H9 (cell line): Measurements from ENCODE around the gene GCK. TPM values are rescaled to one million over a fixed set of nuclear protein-coding genes. Genes with fewer than 3 reads are reported as not detected.

Experiments
- DNase-seq: peaks from one replicate; pipeline ENCODE4 v3.0.0-alpha.2; 2017
- H2AFZ ChIP-seq: one replicate; pipeline ENCODE4 v1.6.1; 2013; ENCODE audit warnings: mild to moderate bottlenecking, low read length, control low read depth, moderate library complexity
- H2AK5ac ChIP-seq: 2 replicates; pipeline ENCODE4 v1.6.1; 2013; ENCODE audit warnings: low read length, control low read depth, mixed read lengths; ENCODE audit not compliant: insufficient read length
- H2BK120ac ChIP-seq: one replicate; pipeline ENCODE4 v1.6.1; 2013; ENCODE audit warnings: low read depth, mild to moderate bottlenecking, low read length, control low read depth, inconsistent platforms; ENCODE audit not compliant: poor library complexity, severe bottlenecking
- H2BK12ac ChIP-seq: 2 replicates; pipeline ENCODE4 v1.6.1; 2013; ENCODE audit warnings: low read length, control low read depth, mixed read lengths, low read depth; ENCODE audit not compliant: insufficient read length
- H2BK15ac ChIP-seq: 2 replicates; pipeline ENCODE4 v1.6.1; 2013; ENCODE audit warnings: low read depth, low read length, control low read depth
- H2BK20ac ChIP-seq: one replicate; pipeline ENCODE4 v1.6.1; 2013; ENCODE audit warnings: low read depth, mild to moderate bottlenecking, low read length, control low read depth, inconsistent platforms; ENCODE audit not compliant: poor library complexity, severe bottlenecking
- H2BK5ac ChIP-seq: 2 replicates; pipeline ENCODE4 v1.6.1; 2013; ENCODE audit warnings: low read length, control low read depth, mixed read lengths; ENCODE audit not compliant: insufficient read length
- H3K14ac ChIP-seq: 2 replicates; pipeline ENCODE4 v1.6.1; 2013; ENCODE audit warnings: low read length, control low read depth; ENCODE audit not compliant: insufficient read depth
- H3K18ac ChIP-seq: 2 replicates; pipeline ENCODE4 v1.6.1; 2013; ENCODE audit warnings: low read depth, mild to moderate bottlenecking, mixed read lengths, low read length, control low read depth; ENCODE audit not compliant: insufficient read length
- H3K23ac ChIP-seq: 2 replicates; pipeline ENCODE4 v1.6.1; 2013; ENCODE audit warnings: low read length, control low read depth, mixed read lengths, low read depth; ENCODE audit not compliant: insufficient read length
- H3K23me2 ChIP-seq: 2 replicates; pipeline ENCODE4 v1.6.1; 2013; ENCODE audit warnings: low read depth, mild to moderate bottlenecking, mixed read lengths, low read length, control low read depth; ENCODE audit not compliant: insufficient read length, poor library complexity, severe bottlenecking
- H3K27ac ChIP-seq: 2 replicates; pipeline ENCODE4 v1.5.1; 2013; ENCODE audit warnings: low read length, control low read depth, mixed read lengths, low read depth; ENCODE audit not compliant: insufficient read length
- H3K27me3 ChIP-seq: 2 replicates; pipeline ENCODE4 v1.6.1; 2013; ENCODE audit warnings: low read length, control low read depth, inconsistent platforms; ENCODE audit not compliant: insufficient read depth
- H3K4ac ChIP-seq: 2 replicates; pipeline ENCODE4 v1.6.1; 2013; ENCODE audit warnings: low read depth, mild to moderate bottlenecking, control low read depth, inconsistent platforms, low read length, moderate library complexity
- H3K4me1 ChIP-seq: 2 replicates; pipeline ENCODE4 v1.6.1; 2013; ENCODE audit warnings: low read length, control low read depth, inconsistent platforms; ENCODE audit not compliant: insufficient read depth
- H3K4me2 ChIP-seq: 2 replicates; pipeline ENCODE4 v1.6.1; 2013; ENCODE audit warnings: low read length, control low read depth, mixed read lengths; ENCODE audit not compliant: insufficient read length, insufficient read depth
- H3K56ac ChIP-seq: 2 replicates; pipeline ENCODE4 v1.6.1; 2013; ENCODE audit warnings: low read depth, mild to moderate bottlenecking, mixed read lengths, low read length, control low read depth; ENCODE audit not compliant: insufficient read length
- H3K79me1 ChIP-seq: 2 replicates; pipeline ENCODE4 v1.6.1; 2013; ENCODE audit warnings: low read depth, mild to moderate bottlenecking, moderate library complexity, low read length, control low read depth, inconsistent platforms; ENCODE audit not compliant: insufficient read depth, poor library complexity, severe bottlenecking
- H3K79me2 ChIP-seq: 2 replicates; pipeline ENCODE4 v1.6.1; 2013; ENCODE audit warnings: low read length, control low read depth, inconsistent platforms; ENCODE audit not compliant: insufficient read depth
- H3K9ac ChIP-seq: 2 replicates; pipeline ENCODE4 v1.6.1; 2013; ENCODE audit warnings: low read length, control low read depth, mixed read lengths; ENCODE audit not compliant: insufficient read length; ENCODE audit errors: extremely low read depth
- H3K9me3 ChIP-seq: one replicate; pipeline ENCODE4 v1.6.1; 2013; ENCODE audit warnings: low read depth, low read length, inconsistent platforms; ENCODE audit not compliant: control insufficient read depth
- H3T11ph ChIP-seq: one replicate; pipeline ENCODE4 v1.6.1; 2013; ENCODE audit warnings: mild to moderate bottlenecking, low read length, control low read depth, inconsistent platforms
- H4K20me1 ChIP-seq: one replicate; pipeline ENCODE4 v1.6.1; 2013; ENCODE audit not compliant: control insufficient read depth, insufficient read length, insufficient read depth
- H4K5ac ChIP-seq: 2 replicates; pipeline ENCODE4 v1.6.1; 2013; ENCODE audit warnings: low read depth, mild to moderate bottlenecking, mixed read lengths, low read length, control low read depth; ENCODE audit not compliant: insufficient read length
- H4K8ac ChIP-seq: replicated peaks from 2 replicates; pipeline ENCODE4 v1.6.1; 2013; ENCODE audit warnings: low read length, control low read depth, mixed read lengths, low read depth; ENCODE audit not compliant: insufficient read length
- H4K91ac ChIP-seq: 2 replicates; pipeline ENCODE4 v1.6.1; 2013; ENCODE audit warnings: low read depth, mild to moderate bottlenecking, moderate library complexity, mixed read lengths, low read length, control low read depth; ENCODE audit not compliant: insufficient read length
- H3K27ac Mint-ChIP-seq, 3 experiments: 2 replicates in 2 of 3; 3 replicates in 1 of 3; pipeline ENCODE4 v1.8.0; 2020 to 2021; ENCODE audit warnings: mixed read lengths in 3 of 3, mild to moderate bottlenecking in 1 of 3, moderate library complexity in 1 of 3
- H3K27me3 Mint-ChIP-seq: 2 replicates; pipeline ENCODE4 v1.8.0; 2021; ENCODE audit warnings: low read depth, mild to moderate bottlenecking, moderate library complexity, mixed read lengths
- H3K36me3 Mint-ChIP-seq, 3 experiments: 2 replicates in 2 of 3; 3 replicates in 1 of 3; pipeline ENCODE4 v1.8.0; 2020 to 2021; ENCODE audit warnings: low read depth in 3 of 3, mixed read lengths in 3 of 3; ENCODE audit not compliant: insufficient read depth in 1 of 3
- H3K4me1 Mint-ChIP-seq, 2 experiments: 2 replicates each; pipeline ENCODE4 v1.8.0; 2020; ENCODE audit warnings: mixed read lengths in 2 of 2
- H3K4me3 Mint-ChIP-seq, 2 experiments: 2 replicates in 1 of 2; 3 replicates in 1 of 2; pipeline ENCODE4 v1.8.0; 2020 to 2021; ENCODE audit warnings: mild to moderate bottlenecking in 2 of 2, mixed read lengths in 2 of 2, moderate library complexity in 1 of 2
- H3K9me3 Mint-ChIP-seq, 2 experiments: 2 replicates in 1 of 2; 3 replicates in 1 of 2; pipeline ENCODE4 v1.8.0; 2020; ENCODE audit warnings: mild to moderate bottlenecking in 2 of 2, mixed read lengths in 2 of 2, moderate library complexity in 1 of 2
- WGBS: extraction: QIAGEN DNeasy Blood & Tissue Kit; methylation state at CpG from one replicate; pipeline ENCODE4 v1.1.7; 2013; ENCODE audit warnings: missing lambda C conversion rate, low lambda C conversion rate, mixed read lengths; ENCODE audit not compliant: insufficient read length; ENCODE audit errors: extremely low coverage; 5-methylcytosine and 5-hydroxymethylcytosine counted together
- total RNA-seq: library from RNA; stranded (reverse); gene quantifications from 2 replicates; pipeline ENCODE4 v1.2.1, GENCODE V29; 2021
- TF ChIP-seq, protein P1 (sequence below): fragments of 200-600 bp; sonication (generic); conservative IDR thresholded peaks from 3 replicates; pipeline ENCODE4 v1.8.0; 2021; ENCODE audit warnings: antibody characterized with exemption, mild to moderate bottlenecking

The GCK gene
- total RNA-seq, 1 experiment from 2014 or later, result 0.98 TPM

DNA sequence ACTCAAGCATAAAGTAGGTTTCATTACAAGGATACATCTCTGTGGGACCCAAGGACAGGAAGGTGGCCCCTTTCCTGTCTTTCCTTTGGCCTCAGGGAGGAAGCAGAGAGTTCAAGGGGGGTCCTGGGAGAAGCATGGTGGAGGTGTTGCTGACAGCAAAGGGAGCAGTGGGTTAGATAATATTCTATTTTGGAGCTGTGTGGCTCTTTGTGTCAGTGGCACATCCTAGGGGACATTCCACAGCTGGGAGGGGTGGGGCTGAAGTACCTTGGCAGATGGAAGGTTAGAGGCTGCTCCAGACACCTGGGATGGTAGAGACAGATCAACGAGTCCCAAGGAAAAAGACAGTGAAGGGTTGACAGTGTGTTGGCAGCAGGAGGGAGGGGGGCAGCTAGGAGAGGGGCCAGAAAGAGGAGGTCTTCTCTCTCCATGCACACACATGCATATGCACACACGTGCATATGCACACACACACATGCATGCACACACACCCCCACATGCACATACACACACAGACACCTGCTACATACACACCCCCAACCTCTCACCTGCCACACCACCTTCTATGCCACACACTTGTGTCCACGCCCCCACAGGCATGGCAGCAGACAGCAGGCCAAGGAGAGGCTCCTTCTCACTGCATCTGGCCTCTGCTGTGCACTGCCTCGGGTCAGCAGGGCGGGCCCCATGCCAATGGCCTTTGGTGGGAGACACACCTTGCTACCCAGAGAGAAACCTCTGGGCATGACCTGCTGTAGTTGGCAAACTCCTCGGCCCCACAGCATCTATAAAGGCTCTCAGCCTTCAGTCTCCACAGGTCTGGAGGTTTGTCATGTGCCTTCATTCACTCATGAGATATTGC, 60.3 kb downstream of the GCK start:
- H3K27ac ChIP-seq, result no peak overlapping the region
- H2BK12ac ChIP-seq, result no peak overlapping the region
- H2AK5ac ChIP-seq, result no peak overlapping the region
- no peak overlapping the region for H3K4me2 ChIP-seq
- TF ChIP-seq, protein P1, sequence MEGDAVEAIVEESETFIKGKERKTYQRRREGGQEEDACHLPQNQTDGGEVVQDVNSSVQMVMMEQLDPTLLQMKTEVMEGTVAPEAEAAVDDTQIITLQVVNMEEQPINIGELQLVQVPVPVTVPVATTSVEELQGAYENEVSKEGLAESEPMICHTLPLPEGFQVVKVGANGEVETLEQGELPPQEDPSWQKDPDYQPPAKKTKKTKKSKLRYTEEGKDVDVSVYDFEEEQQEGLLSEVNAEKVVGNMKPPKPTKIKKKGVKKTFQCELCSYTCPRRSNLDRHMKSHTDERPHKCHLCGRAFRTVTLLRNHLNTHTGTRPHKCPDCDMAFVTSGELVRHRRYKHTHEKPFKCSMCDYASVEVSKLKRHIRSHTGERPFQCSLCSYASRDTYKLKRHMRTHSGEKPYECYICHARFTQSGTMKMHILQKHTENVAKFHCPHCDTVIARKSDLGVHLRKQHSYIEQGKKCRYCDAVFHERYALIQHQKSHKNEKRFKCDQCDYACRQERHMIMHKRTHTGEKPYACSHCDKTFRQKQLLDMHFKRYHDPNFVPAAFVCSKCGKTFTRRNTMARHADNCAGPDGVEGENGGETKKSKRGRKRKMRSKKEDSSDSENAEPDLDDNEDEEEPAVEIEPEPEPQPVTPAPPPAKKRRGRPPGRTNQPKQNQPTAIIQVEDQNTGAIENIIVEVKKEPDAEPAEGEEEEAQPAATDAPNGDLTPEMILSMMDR, result no peak
- H3K4me1 Mint-ChIP-seq, result peaks cover 12 to 25% of the 10 kb centered on the region in 2 experiments
- H3K79me1 ChIP-seq, result no peaks in the 10 kb centered on the region
- no peak overlapping the region for H2BK15ac ChIP-seq
- peaks cover 2% of the 10 kb centered on the region for H3K23me2 ChIP-seq
- no peak overlapping the region for H2BK5ac ChIP-seq
- H3K56ac ChIP-seq, result no peak overlapping the region
- WGBS, result no CpG with 5 or more reads among the region's 6 CpGs
- H3K4me3 Mint-ChIP-seq, result no peak overlapping the region
- H2BK120ac ChIP-seq, result no peak overlapping the region
- no peak overlapping the region for H3K4ac ChIP-seq
- H3K23ac ChIP-seq, result no peak overlapping the region
- H3K9me3 ChIP-seq, result no peaks in the 10 kb centered on the region
- H3T11ph ChIP-seq, result no peak overlapping the region
- H2AFZ ChIP-seq, result no peak overlapping the region
- no peaks in the 10 kb centered on the region; the same call in 1 of the 2 replicates for H3K27me3 ChIP-seq
- no peak overlapping the region for H3K9ac ChIP-seq
- H3K14ac ChIP-seq, result no peak overlapping the region
- no peak overlapping the region for H4K8ac ChIP-seq
- no peaks in the 10 kb centered on the region; a peak in 1 of 7 replicates for H3K36me3 Mint-ChIP-seq
- H3K9me3 Mint-ChIP-seq, result peaks cover 8 to 9% of the 10 kb centered on the region in 2 experiments
- H3K27me3 Mint-ChIP-seq, result peaks cover 68% of the 10 kb centered on the region
- H3K27ac Mint-ChIP-seq, result no peak overlapping the region; a peak in 1 of 7 replicates
- no peaks in the 10 kb centered on the region; the same call in 1 of the 2 replicates for H3K4me1 ChIP-seq
- DNase-seq, result no peak
- H3K18ac ChIP-seq, result no peak overlapping the region
- H2BK20ac ChIP-seq, result no peak overlapping the region
- H4K5ac ChIP-seq, result no peak overlapping the region
- H4K20me1 ChIP-seq, result no peaks in the 10 kb centered on the region
- no peaks in the 10 kb centered on the region for H3K79me2 ChIP-seq
- H4K91ac ChIP-seq, result no peak overlapping the region
